ENCODE data around the gene DYNC1H1. TPM values are rescaled to one million over a fixed set of nuclear protein-coding genes. Genes with fewer than 3 reads are reported as not detected.

The DYNC1H1 gene
- total RNA-seq, 1 experiment from 2014 or later = 361 TPM

DNA sequence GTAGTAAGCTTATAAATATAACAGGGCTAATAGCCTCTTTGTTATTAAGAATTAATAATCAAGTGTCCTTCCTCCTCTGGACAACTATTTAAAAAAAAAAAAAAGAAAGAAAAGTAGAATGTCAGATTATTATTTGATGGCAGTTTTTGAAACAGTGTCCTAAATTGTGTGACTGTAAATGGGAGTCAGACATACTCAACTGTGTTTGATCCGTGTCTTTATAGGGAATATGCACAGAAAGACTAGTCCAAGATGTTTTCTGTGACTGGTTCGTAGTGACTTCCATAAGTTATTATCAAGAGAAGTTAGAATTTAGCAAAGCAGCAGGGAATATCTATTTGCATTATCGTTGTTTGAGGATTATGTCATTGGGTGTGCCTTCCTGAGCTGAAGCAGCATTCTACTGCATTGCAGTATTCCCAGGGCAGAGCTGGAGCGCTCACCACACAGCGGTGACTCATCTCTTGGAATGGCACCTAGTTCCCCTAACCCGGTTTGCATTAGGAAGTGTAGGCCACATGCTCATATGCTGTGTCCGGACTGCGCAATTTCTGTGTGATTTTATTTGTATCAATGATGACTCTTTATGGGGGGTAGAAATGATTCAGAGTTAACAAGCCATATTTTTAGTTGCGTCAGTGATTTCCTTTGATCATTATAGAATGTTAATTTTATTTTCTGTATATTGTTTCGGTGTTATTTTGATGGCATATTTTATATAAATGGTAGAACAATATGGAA, 7.9 kb downstream of the DYNC1H1 start:
- Histone ChIP-seq H3K79me2 (ENCODE audit: insufficient read depth, low read length) (peaks cover 84% of the 10 kb centered on the region), H3K27ac (ENCODE audit: low read depth, low read length) (peak overlapping the region; percentile 62; the same call in 1 of the 2 replicates), H3K36me3 (ENCODE audit: control insufficient read depth in 1 of 2, insufficient read depth in 2 of 2, low read length in 2 of 2) (peaks cover 7 to 11% of the 10 kb centered on the region in 2 experiments; a peak in 3 of 4 replicates), H3K9me3 (ENCODE audit: control insufficient read depth in 1 of 2, insufficient read depth in 1 of 2, low read depth in 1 of 2, low read length in 2 of 2) (no peaks in the 10 kb centered on the region), H3K27me3 (ENCODE audit: insufficient read depth, low read length) (no peaks in the 10 kb centered on the region), H3K4me2 (ENCODE audit: low read length) (peak overlapping the region; percentile 75), H2AFZ (ENCODE audit: low read depth, low read length, poor library complexity, severe bottlenecking) (no peak overlapping the region), H3K4me1 (ENCODE audit: control insufficient read depth in 1 of 2, insufficient read depth in 2 of 2, low read length in 2 of 2) (peaks cover 26 to 30% of the 10 kb centered on the region in 2 experiments), H4K20me1 (ENCODE audit: insufficient read depth) (no peaks in the 10 kb centered on the region), H3K9me2 (ENCODE audit: insufficient read depth) (no peaks in the 10 kb centered on the region), H3K9ac (ENCODE audit: low read length) (peak overlapping the region; percentile 55), H3K4me3 (replicated peaks in 1 of 2; ENCODE audit: low read depth in 1 of 2, low read length in 2 of 2) (peak overlapping the region; percentile 8 to 42; a peak in 2 of 4 replicates)
- RAD21 ChIA-PET (ENCODE audit: low non-redundant PET in 1 of 2, low total read pairs in 2 of 2, uncharacterized antibody in 2 of 2, unreplicated experiment in 2 of 2) = interaction anchor here in 1 of 2 experiments (0.6 kb wide), 1 partner anchor 201 kb away, joined by 3 read pairs; no protein-coding TSS in a partner anchor
- TF ChIP-seq POLR2AphosphoS5 (IDR thresholded peaks at IDR 0.05; ENCODE audit: low read depth, low read length) (peak; percentile 69), EZH2 (IDR thresholded peaks at IDR 0.05) (no peak), YY1 (IDR thresholded peaks at IDR 0.05; ENCODE audit: extremely low read depth, insufficient replicate concordance, low read depth, low read length) (peak; percentile 18), SIN3A (IDR thresholded peaks at IDR 0.05; ENCODE audit: low read depth) (peak; percentile 80), ZFX (IDR thresholded peaks at IDR 0.05) (no peak), CBX3 (IDR thresholded peaks at IDR 0.05; ENCODE audit: low read depth) (peak; percentile 95), CEBPB (IDR thresholded peaks at IDR 0.05; ENCODE audit: low read depth) (peak; percentile 79), JUND (IDR thresholded peaks at IDR 0.05) (peak; percentile 97), FOSL1 (IDR thresholded peaks at IDR 0.05; ENCODE audit: low read depth) (peak; percentile 93), POLR2A (IDR thresholded peaks at IDR 0.05; ENCODE audit: borderline replicate concordance, extremely low read depth, insufficient read depth, insufficient read length) (no peak), SP1 (IDR thresholded peaks at IDR 0.05; ENCODE audit: low read depth) (peak; percentile 80), TCF7L2 (IDR thresholded peaks at IDR 0.05; ENCODE audit: borderline replicate concordance, extremely low read depth, insufficient read depth, insufficient read length) (peak; percentile 50), SRF (IDR thresholded peaks at IDR 0.05; ENCODE audit: low read depth) (peak; percentile 67; the same call in 1 of the 2 replicates)
- TF ChIP-seq, protein P1, sequence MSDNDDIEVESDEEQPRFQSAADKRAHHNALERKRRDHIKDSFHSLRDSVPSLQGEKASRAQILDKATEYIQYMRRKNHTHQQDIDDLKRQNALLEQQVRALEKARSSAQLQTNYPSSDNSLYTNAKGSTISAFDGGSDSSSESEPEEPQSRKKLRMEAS (IDR thresholded peaks at IDR 0.05) = peak; percentile 94
- TF ChIP-seq, protein P2, sequence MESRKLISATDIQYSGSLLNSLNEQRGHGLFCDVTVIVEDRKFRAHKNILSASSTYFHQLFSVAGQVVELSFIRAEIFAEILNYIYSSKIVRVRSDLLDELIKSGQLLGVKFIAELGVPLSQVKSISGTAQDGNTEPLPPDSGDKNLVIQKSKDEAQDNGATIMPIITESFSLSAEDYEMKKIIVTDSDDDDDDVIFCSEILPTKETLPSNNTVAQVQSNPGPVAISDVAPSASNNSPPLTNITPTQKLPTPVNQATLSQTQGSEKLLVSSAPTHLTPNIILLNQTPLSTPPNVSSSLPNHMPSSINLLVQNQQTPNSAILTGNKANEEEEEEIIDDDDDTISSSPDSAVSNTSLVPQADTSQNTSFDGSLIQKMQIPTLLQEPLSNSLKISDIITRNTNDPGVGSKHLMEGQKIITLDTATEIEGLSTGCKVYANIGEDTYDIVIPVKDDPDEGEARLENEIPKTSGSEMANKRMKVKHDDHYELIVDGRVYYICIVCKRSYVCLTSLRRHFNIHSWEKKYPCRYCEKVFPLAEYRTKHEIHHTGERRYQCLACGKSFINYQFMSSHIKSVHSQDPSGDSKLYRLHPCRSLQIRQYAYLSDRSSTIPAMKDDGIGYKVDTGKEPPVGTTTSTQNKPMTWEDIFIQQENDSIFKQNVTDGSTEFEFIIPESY (IDR thresholded peaks at IDR 0.05; ENCODE audit: extremely low read depth, insufficient replicate concordance, low read length) = no peak
- TF ChIP-seq, protein P3, sequence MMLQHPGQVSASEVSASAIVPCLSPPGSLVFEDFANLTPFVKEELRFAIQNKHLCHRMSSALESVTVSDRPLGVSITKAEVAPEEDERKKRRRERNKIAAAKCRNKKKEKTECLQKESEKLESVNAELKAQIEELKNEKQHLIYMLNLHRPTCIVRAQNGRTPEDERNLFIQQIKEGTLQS (IDR thresholded peaks at IDR 0.05) = no peak
- intact Hi-C loops (cut with micrococcal nuclease) = no loop called here
- no TSS peak for BruUV-seq (replicated peaks)
- DNase-seq (ENCODE audit: low read depth, low spot score) = peak; percentile 91
- POLR2A ChIA-PET = interaction anchor here (0.6 to 1.2 kb wide), 2 partner anchors 207 to 212 kb away, joined by 3 to 4 read pairs; no protein-coding TSS in a partner anchor
- peak; percentile 99 for ATAC-seq
- CTCF ChIA-PET = interaction anchor here (0.7 to 2.2 kb wide), 6 partner anchors 11 to 722 kb away, joined by 3 to 7 read pairs (median 4); no protein-coding TSS in a partner anchor

All from HCT116 (cell line).